SH-SY5Y (cell line): Measurements from ENCODE around the gene HAPSTR1.

Experiments used
- GATA2 ChIP-seq: IDR thresholded peaks from 2 replicates; pipeline ENCODE4 v1.6.1; 2011; ENCODE audit warnings: mild to moderate bottlenecking, low read depth, low read length
- GATA3 ChIP-seq: IDR thresholded peaks from 2 replicates; pipeline ENCODE4 v1.6.1; 2011; ENCODE audit warnings: low read depth, mild to moderate bottlenecking, low read length, moderate library complexity

- TF ChIP-seq GATA2 (no peak), GATA3 (no peak)
These were observed 12.0 kb upstream of the HAPSTR1 start for GRCh38 chr16:9079430-9079812.
